ENCODE data around the gene TOB1. TPM values are rescaled to one million over a fixed set of nuclear protein-coding genes. Genes with fewer than 3 reads are reported as not detected.

Gene TOB1
- polyA plus RNA-seq, 1 donor, result 112 TPM

- H3K4me3 ChIP-seq (ENCODE audit: low read length), result no peak overlapping the region
- no peak for DNase-seq
- no peak overlapping the region for H3K27ac ChIP-seq (ENCODE audit: low read length)
- H3K27me3 ChIP-seq (ENCODE audit: control insufficient read depth, insufficient read depth, low read length), result peaks cover 7% of the 10 kb centered on the region
- no peaks in the 10 kb centered on the region for H3K36me3 ChIP-seq (ENCODE audit: control insufficient read depth, insufficient read depth, low read length)
- WGBS (ENCODE audit: insufficient coverage, low lambda C conversion rate), result no CpG with 5 or more reads among the region's 12 CpGs
- H3K9me3 ChIP-seq (ENCODE audit: control insufficient read depth, low read depth, low read length), result peaks cover 4% of the 10 kb centered on the region
- H3K4me1 ChIP-seq (ENCODE audit: control insufficient read depth, insufficient read depth, low read length), result peaks cover 12% of the 10 kb centered on the region
Measured at GRCh38 chr17:50832267-50832863, 33.8 kb downstream of the TOB1 start.

GRCh38 chr17:50831471-50831928 lies 34.7 kb downstream of the TOB1 start:
- H3K4me3 ChIP-seq (ENCODE audit: low read length), result no peak overlapping the region
- peak in 1 of 2 donors; percentile 21 for DNase-seq
- WGBS (ENCODE audit: insufficient coverage, low lambda C conversion rate), result no CpG with 5 or more reads among the region's 11 CpGs
- H3K4me1 ChIP-seq (ENCODE audit: control insufficient read depth, insufficient read depth, low read length), result peaks cover 12% of the 10 kb centered on the region
- no peaks in the 10 kb centered on the region for H3K36me3 ChIP-seq (ENCODE audit: control insufficient read depth, insufficient read depth, low read length)
- no peak overlapping the region for H3K27ac ChIP-seq (ENCODE audit: low read length)
- peaks cover 7% of the 10 kb centered on the region for H3K27me3 ChIP-seq (ENCODE audit: control insufficient read depth, insufficient read depth, low read length)
- peaks cover 4% of the 10 kb centered on the region for H3K9me3 ChIP-seq (ENCODE audit: control insufficient read depth, low read depth, low read length)

GRCh38 chr17:50830994-50831393 lies 35.2 kb downstream of the TOB1 start:
- H3K27ac ChIP-seq (ENCODE audit: low read length), result no peak overlapping the region
- no peaks in the 10 kb centered on the region for H3K36me3 ChIP-seq (ENCODE audit: control insufficient read depth, insufficient read depth, low read length)
- H3K9me3 ChIP-seq (ENCODE audit: control insufficient read depth, low read depth, low read length), result peaks cover 4% of the 10 kb centered on the region
- peaks cover 12% of the 10 kb centered on the region for H3K4me1 ChIP-seq (ENCODE audit: control insufficient read depth, insufficient read depth, low read length)
- peaks cover 7% of the 10 kb centered on the region for H3K27me3 ChIP-seq (ENCODE audit: control insufficient read depth, insufficient read depth, low read length)
- no peak for DNase-seq
- no CpG with 5 or more reads among the region's 12 CpGs for WGBS (ENCODE audit: insufficient coverage, low lambda C conversion rate)
- no peak overlapping the region for H3K4me3 ChIP-seq (ENCODE audit: low read length)

GRCh38 chr17:50830352-50830751 lies 35.8 kb downstream of the TOB1 start:
- H3K4me1 ChIP-seq (ENCODE audit: control insufficient read depth, insufficient read depth, low read length), result peaks cover 9% of the 10 kb centered on the region
- WGBS (ENCODE audit: insufficient coverage, low lambda C conversion rate), result no CpG with 5 or more reads among the region's 5 CpGs

GRCh38 chr17:50829332-50829731 lies 36.8 kb downstream of the TOB1 start:
- H3K4me3 ChIP-seq (ENCODE audit: low read length), result no peak overlapping the region
- no peaks in the 10 kb centered on the region for H3K4me1 ChIP-seq (ENCODE audit: control insufficient read depth, insufficient read depth, low read length)
- DNase-seq, result no peak
- H3K27me3 ChIP-seq (ENCODE audit: control insufficient read depth, insufficient read depth, low read length), result peaks cover 2% of the 10 kb centered on the region
- H3K27ac ChIP-seq (ENCODE audit: low read length), result no peak overlapping the region
- H3K9me3 ChIP-seq (ENCODE audit: control insufficient read depth, low read depth, low read length), result peaks cover 2% of the 10 kb centered on the region
- H3K36me3 ChIP-seq (ENCODE audit: control insufficient read depth, insufficient read depth, low read length), result no peaks in the 10 kb centered on the region
- no CpG with 5 or more reads among the region's 6 CpGs for WGBS (ENCODE audit: insufficient coverage, low lambda C conversion rate)

More at GRCh38 chr17:50830352-50830751, 35.8 kb downstream of the TOB1 start:
- Histone ChIP-seq H3K4me3 (ENCODE audit: low read length) (no peak overlapping the region), H3K27ac (ENCODE audit: low read length) (no peak overlapping the region), H3K9me3 (ENCODE audit: control insufficient read depth, low read depth, low read length) (peaks cover 4% of the 10 kb centered on the region), H3K27me3 (ENCODE audit: control insufficient read depth, insufficient read depth, low read length) (peaks cover 4% of the 10 kb centered on the region), H3K36me3 (ENCODE audit: control insufficient read depth, insufficient read depth, low read length) (no peaks in the 10 kb centered on the region)
- no peak for DNase-seq

GRCh38 chr17:50828508-50829170 lies 37.5 kb downstream of the TOB1 start:
- Histone ChIP-seq H3K4me1 (ENCODE audit: control insufficient read depth, insufficient read depth, low read length) (no peaks in the 10 kb centered on the region), H3K27ac (ENCODE audit: low read length) (no peak overlapping the region), H3K4me3 (ENCODE audit: low read length) (no peak overlapping the region), H3K9me3 (ENCODE audit: control insufficient read depth, low read depth, low read length) (peaks cover 2% of the 10 kb centered on the region), H3K27me3 (ENCODE audit: control insufficient read depth, insufficient read depth, low read length) (no peaks in the 10 kb centered on the region), H3K36me3 (ENCODE audit: control insufficient read depth, insufficient read depth, low read length) (no peaks in the 10 kb centered on the region)
- DNase-seq, result no peak
- no CpG with 5 or more reads among the region's 6 CpGs for WGBS (ENCODE audit: insufficient coverage, low lambda C conversion rate)

- DNase-seq, result no peak
- Histone ChIP-seq H3K4me1 (ENCODE audit: control insufficient read depth, insufficient read depth, low read length) (no peaks in the 10 kb centered on the region), H3K27ac (ENCODE audit: low read length) (no peak overlapping the region), H3K27me3 (ENCODE audit: control insufficient read depth, insufficient read depth, low read length) (no peaks in the 10 kb centered on the region), H3K9me3 (ENCODE audit: control insufficient read depth, low read depth, low read length) (no peaks in the 10 kb centered on the region), H3K36me3 (ENCODE audit: control insufficient read depth, insufficient read depth, low read length) (no peaks in the 10 kb centered on the region), H3K4me3 (ENCODE audit: low read length) (no peak overlapping the region)
Measured at GRCh38 chr17:50825188-50825587, 41.0 kb downstream of the TOB1 start.

GRCh38 chr17:50824429-50824828 lies 41.7 kb downstream of the TOB1 start:
- WGBS (ENCODE audit: insufficient coverage, low lambda C conversion rate), result no CpG with 5 or more reads among the region's 2 CpGs
- H3K9me3 ChIP-seq (ENCODE audit: control insufficient read depth, low read depth, low read length), result no peaks in the 10 kb centered on the region
- DNase-seq, result no peak
- no peaks in the 10 kb centered on the region for H3K4me1 ChIP-seq (ENCODE audit: control insufficient read depth, insufficient read depth, low read length)
- no peaks in the 10 kb centered on the region for H3K27me3 ChIP-seq (ENCODE audit: control insufficient read depth, insufficient read depth, low read length)
- no peak overlapping the region for H3K27ac ChIP-seq (ENCODE audit: low read length)
- H3K4me3 ChIP-seq (ENCODE audit: low read length), result no peak overlapping the region
- no peaks in the 10 kb centered on the region for H3K36me3 ChIP-seq (ENCODE audit: control insufficient read depth, insufficient read depth, low read length)

GRCh38 chr17:50822550-50822949 lies 43.6 kb downstream of the TOB1 start:
- WGBS (ENCODE audit: insufficient coverage, low lambda C conversion rate), result no CpG with 5 or more reads among the region's 2 CpGs
- no peaks in the 10 kb centered on the region for H3K36me3 ChIP-seq (ENCODE audit: control insufficient read depth, insufficient read depth, low read length)
- H3K27me3 ChIP-seq (ENCODE audit: control insufficient read depth, insufficient read depth, low read length), result no peaks in the 10 kb centered on the region
- no peak overlapping the region for H3K27ac ChIP-seq (ENCODE audit: low read length)
- no peaks in the 10 kb centered on the region for H3K4me1 ChIP-seq (ENCODE audit: control insufficient read depth, insufficient read depth, low read length)
- H3K4me3 ChIP-seq (ENCODE audit: low read length), result no peak overlapping the region
- no peak for DNase-seq
- no peaks in the 10 kb centered on the region for H3K9me3 ChIP-seq (ENCODE audit: control insufficient read depth, low read depth, low read length)

- no peaks in the 10 kb centered on the region for H3K4me1 ChIP-seq (ENCODE audit: control insufficient read depth, insufficient read depth, low read length)
- no CpG with 5 or more reads among the region's 10 CpGs for WGBS (ENCODE audit: insufficient coverage, low lambda C conversion rate)
- H3K27me3 ChIP-seq (ENCODE audit: control insufficient read depth, insufficient read depth, low read length), result no peaks in the 10 kb centered on the region
- DNase-seq, result no peak
- H3K4me3 ChIP-seq (ENCODE audit: low read length), result no peak overlapping the region
- H3K9me3 ChIP-seq (ENCODE audit: control insufficient read depth, low read depth, low read length), result no peaks in the 10 kb centered on the region
- no peaks in the 10 kb centered on the region for H3K36me3 ChIP-seq (ENCODE audit: control insufficient read depth, insufficient read depth, low read length)
- no peak overlapping the region for H3K27ac ChIP-seq (ENCODE audit: low read length)
Measured at GRCh38 chr17:50820651-50821050, 45.5 kb downstream of the TOB1 start.

All from large intestine (tissue), 3 donors.